Loucy (cell line): ENCODE results near the gene MRE11.

Experiments
- H2AFZ ChIP-seq: fragments of 200-600 bp; sonication (generic); 2 replicates; pipeline ENCODE4 v1.6.0; 2016; ENCODE audit warnings: antibody characterized with exemption, mild to moderate bottlenecking, low read length, moderate library complexity
- H3F3A ChIP-seq: fragments of 200-600 bp; 2 replicates; pipeline ENCODE4 v1.6.0; 2016; ENCODE audit warnings: antibody characterized with exemption, low read depth, mild to moderate bottlenecking
- H3K27me3 ChIP-seq: fragments of 200-600 bp; sonication (generic); 2 replicates; pipeline ENCODE4 v1.6.1; 2014; ENCODE audit warnings: low read length, mild to moderate bottlenecking; ENCODE audit not compliant: insufficient read depth, poor library complexity, severe bottlenecking
- H3K36me3 ChIP-seq: fragments of 200-600 bp; sonication (generic); 2 replicates; pipeline ENCODE4 v1.6.1; 2016; ENCODE audit warnings: low read length; ENCODE audit not compliant: insufficient read depth
- H3K4me1 ChIP-seq: fragments of 200-600 bp; sonication (generic); 2 replicates; pipeline ENCODE4 v1.5.1; 2014; ENCODE audit warnings: low read length, mild to moderate bottlenecking; ENCODE audit not compliant: insufficient read depth, poor library complexity, severe bottlenecking
- H3K4me2 ChIP-seq: fragments of 200-600 bp; sonication (generic); 2 replicates; pipeline ENCODE4 v1.6.0; 2014; ENCODE audit warnings: antibody characterized with exemption, low read length, low read depth, mild to moderate bottlenecking; ENCODE audit not compliant: poor library complexity, severe bottlenecking
- H3K4me3 ChIP-seq: fragments of 200-600 bp; sonication (generic); 2 replicates; pipeline ENCODE4 v1.5.1; 2014; ENCODE audit warnings: low read length, mild to moderate bottlenecking, mixed read lengths; ENCODE audit not compliant: poor library complexity, severe bottlenecking
- H3K79me2 ChIP-seq: fragments of 200-600 bp; sonication (generic); 2 replicates; pipeline ENCODE4 v1.6.1; 2014; ENCODE audit warnings: low read length; ENCODE audit not compliant: insufficient read depth
- H3K9ac ChIP-seq: fragments of 200-600 bp; sonication (generic); 2 replicates; pipeline ENCODE4 v1.6.0; 2014; ENCODE audit warnings: mild to moderate bottlenecking, low read depth, low read length, moderate library complexity; ENCODE audit not compliant: poor library complexity, severe bottlenecking
- H3K9me2 ChIP-seq: fragments of 200-600 bp; sonication (generic); replicated peaks from 2 replicates; pipeline ENCODE4 v1.6.1; 2016; ENCODE audit warnings: low read depth, low read length, mixed read lengths
- H3K9me3 ChIP-seq: fragments of 200-600 bp; sonication (generic); 2 replicates; pipeline ENCODE4 v1.6.1; 2014; ENCODE audit warnings: mild to moderate bottlenecking, antibody characterized with exemption, low read length, low read depth; ENCODE audit not compliant: insufficient read depth
- H4K20me1 ChIP-seq: fragments of 200-600 bp; sonication (generic); 2 replicates; pipeline ENCODE4 v1.6.0; 2014; ENCODE audit warnings: antibody characterized with exemption, low read length, mild to moderate bottlenecking; ENCODE audit not compliant: insufficient read depth, poor library complexity, severe bottlenecking
- CTCF ChIP-seq: fragments of 200-600 bp; sonication (generic); conservative IDR thresholded peaks from 2 replicates; pipeline ENCODE4 v1.5.1; 2014; ENCODE audit warnings: mild to moderate bottlenecking, antibody characterized with exemption, low read length
- EZH2phosphoT487 ChIP-seq: fragments of 200-600 bp; IDR thresholded peaks from 2 replicates; pipeline ENCODE4 v1.6.1; 2018; ENCODE audit warnings: antibody characterized with exemption, mild to moderate bottlenecking, moderate library complexity, borderline replicate concordance

MRE11 gene

GRCh38 chr11:94515398-94515797 lies 21.8 kb upstream of the MRE11 start:
- no peaks in the 10 kb centered on the region for H4K20me1 ChIP-seq
- H3K4me1 ChIP-seq = peaks cover 18% of the 10 kb centered on the region
- 0 out of 2 replicates have a peak overlapping the region, but pooled peaks have one; percentile 22 for H2AFZ ChIP-seq
- H3K27me3 ChIP-seq = no peaks in the 10 kb centered on the region
- H3K9me3 ChIP-seq = 0 out of 2 replicates have a peak, but pooled peaks cover 4% of the 10 kb centered on the region
- no peak for TF ChIP-seq CTCF
- TF ChIP-seq EZH2phosphoT487 = no peak
- H3F3A ChIP-seq = 0 out of 2 replicates have a peak, but pooled peaks cover 3% of the 10 kb centered on the region
- H3K79me2 ChIP-seq = no peaks in the 10 kb centered on the region
- H3K9me2 ChIP-seq = no peaks in the 10 kb centered on the region
- no peak overlapping the region for H3K4me2 ChIP-seq
- H3K36me3 ChIP-seq = no peaks in the 10 kb centered on the region
- H3K9ac ChIP-seq = no peak overlapping the region
- H3K4me3 ChIP-seq = no peak overlapping the region

- H3K4me3 ChIP-seq = peak overlapping the region; percentile 72
These were observed 19.4 kb upstream of the MRE11 start for GRCh38 chr11:94513091-94513490.

GRCh38 chr11:94511932-94512781 lies 18.5 kb upstream of the MRE11 start, which contains the start of gene C11orf97:
Gene C11orf97, plus strand, starts transcription at chr11:94512461. Its CDS starts 68 bp downstream, at chr11:94512529.
- peak within 1 kb of the TSS; percentile 34 for H2AFZ ChIP-seq
- H3K27me3 ChIP-seq = no peaks in the 10 kb centered on the region
- no peaks in the 10 kb centered on the region for H4K20me1 ChIP-seq
- H3K36me3 ChIP-seq = no peaks in the 10 kb centered on the region
- H3K4me2 ChIP-seq = peak within 1 kb of the TSS; percentile 86
- 0 out of 2 replicates have a peak, but pooled peaks cover 4% of the 10 kb centered on the region for H3K9me3 ChIP-seq
- no peak within 1 kb of the TSS for H3K9ac ChIP-seq
- 0 out of 2 replicates have a peak, but pooled peaks cover 3% of the 10 kb centered on the region for H3F3A ChIP-seq
- peaks cover 18% of the 10 kb centered on the region for H3K4me1 ChIP-seq
- TF ChIP-seq EZH2phosphoT487 (no peak), CTCF (no peak)
- no peaks in the 10 kb centered on the region for H3K9me2 ChIP-seq
- H3K4me3 ChIP-seq = peak within 1 kb of the TSS; percentile 72
- H3K79me2 ChIP-seq = no peaks in the 10 kb centered on the region

More at GRCh38 chr11:94513091-94513490, 19.4 kb upstream of the MRE11 start:
- no peak for TF ChIP-seq CTCF
- H3K27me3 ChIP-seq = no peaks in the 10 kb centered on the region
- H3K79me2 ChIP-seq = no peaks in the 10 kb centered on the region
- no peaks in the 10 kb centered on the region for H3K9me2 ChIP-seq
- 0 out of 2 replicates have a peak, but pooled peaks cover 4% of the 10 kb centered on the region for H3K9me3 ChIP-seq
- H3K4me1 ChIP-seq = peaks cover 18% of the 10 kb centered on the region
- H3F3A ChIP-seq = 0 out of 2 replicates have a peak, but pooled peaks cover 3% of the 10 kb centered on the region
- H4K20me1 ChIP-seq = no peaks in the 10 kb centered on the region
- peak overlapping the region; percentile 86 for H3K4me2 ChIP-seq
- H2AFZ ChIP-seq = peak overlapping the region; percentile 7
- no peaks in the 10 kb centered on the region for H3K36me3 ChIP-seq
- no peak overlapping the region for H3K9ac ChIP-seq
